Stimulated activated CD8-positive, alpha-beta memory T cell treated with anti-CD3 and anti-CD28 coated beads, Interleukin-12 subunit alpha, Interleukin-12 subunit beta, amount 100 ng/mL, for 4 hours (primary cell): ENCODE measurements around the gene CENPX.
"Not testable (repeated sequence)": the region's sequence is repeated elsewhere in the genome, so short reads cannot be mapped to it uniquely, and the experiment has no call there.

Source experiments
- DNase-seq: peaks from one replicate; pipeline ENCODE4 v3.0.0-alpha.2; 2020; ENCODE audit warnings: low read depth

The CENPX gene

GRCh38 chr17:82039695-82040299 lies 17.1 kb upstream of the CENPX start:
- no peak for DNase-seq

DNA sequence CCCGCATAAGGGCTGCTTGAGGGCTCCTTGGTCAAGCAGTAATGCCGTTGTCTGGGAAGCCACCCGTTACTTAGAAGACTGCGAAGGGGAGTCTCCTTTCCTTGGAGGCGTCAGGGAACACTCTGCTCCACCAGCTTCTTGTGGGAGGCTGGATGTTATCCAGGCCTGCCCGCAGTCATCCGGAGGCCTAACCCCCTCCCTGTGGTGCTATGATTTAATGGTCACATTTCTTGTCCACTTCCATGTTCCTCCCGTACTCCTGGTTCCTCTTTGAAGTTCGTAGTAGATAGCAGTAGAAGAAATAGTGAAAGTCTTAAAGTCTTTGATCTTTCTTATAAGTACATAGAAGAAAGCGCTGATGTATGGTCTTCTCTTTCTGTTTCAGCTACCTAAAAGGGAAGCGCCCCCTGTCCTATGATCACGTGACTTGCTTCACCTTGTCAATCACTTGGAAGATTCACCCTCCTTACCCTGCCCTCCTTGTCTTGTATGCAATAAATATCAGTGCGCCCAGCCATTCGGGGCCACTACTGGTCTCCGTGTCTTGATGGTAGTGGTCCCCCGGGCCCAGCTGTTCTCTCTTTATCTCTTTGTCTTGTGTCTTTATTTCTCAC lies 16.2 kb upstream of the CENPX start:
- DNase-seq = not testable (repeated sequence)

- no peak for DNase-seq
Observed at GRCh38 chr17:82037889-82038195, 15.2 kb upstream of the CENPX start.

GRCh38 chr17:82037092-82037888 lies 14.6 kb upstream of the CENPX start, which contains the start of gene DCXR:
TSS of gene DCXR (minus strand) at chr17:82037697. CDS start at chr17:82037682, 15 bp downstream.
- DNase-seq = peak; percentile 84

- no peak for DNase-seq
Observed at GRCh38 chr17:82036634-82037091, 14.0 kb upstream of the CENPX start.

DNA sequence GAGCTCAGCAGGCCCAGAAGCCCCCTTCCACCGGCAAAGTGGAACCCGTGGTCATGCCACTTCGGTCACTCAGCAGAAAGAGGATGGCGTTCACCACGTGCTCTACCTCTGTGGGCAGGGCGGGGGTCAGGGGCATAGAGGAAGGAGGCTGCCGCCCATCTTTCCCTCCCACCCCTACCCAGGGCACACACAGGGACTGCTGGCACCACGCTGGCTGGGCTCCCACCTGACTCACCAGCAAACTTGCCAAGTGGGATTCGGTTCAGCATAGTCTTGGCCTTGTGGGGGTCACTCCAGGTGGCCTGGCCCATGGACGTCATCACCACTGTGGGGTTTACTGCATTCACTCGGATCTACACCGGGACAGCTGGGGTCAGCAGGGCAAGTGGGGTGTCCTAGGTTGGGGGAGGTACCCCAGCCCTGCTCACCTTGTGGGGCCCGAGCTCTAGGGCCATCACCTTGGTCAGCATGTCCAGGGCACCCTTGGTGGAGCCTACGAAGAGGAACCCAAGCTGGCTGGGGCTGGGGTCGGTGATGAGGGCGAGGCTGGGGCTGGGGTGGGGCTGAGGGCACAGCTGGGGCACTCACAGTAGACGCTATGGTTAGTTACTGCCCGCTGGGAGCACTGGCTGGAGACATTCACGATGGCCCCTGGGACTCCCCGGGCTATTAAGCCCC lies 13.4 kb upstream of the CENPX start:
- no peak for DNase-seq

DNA sequence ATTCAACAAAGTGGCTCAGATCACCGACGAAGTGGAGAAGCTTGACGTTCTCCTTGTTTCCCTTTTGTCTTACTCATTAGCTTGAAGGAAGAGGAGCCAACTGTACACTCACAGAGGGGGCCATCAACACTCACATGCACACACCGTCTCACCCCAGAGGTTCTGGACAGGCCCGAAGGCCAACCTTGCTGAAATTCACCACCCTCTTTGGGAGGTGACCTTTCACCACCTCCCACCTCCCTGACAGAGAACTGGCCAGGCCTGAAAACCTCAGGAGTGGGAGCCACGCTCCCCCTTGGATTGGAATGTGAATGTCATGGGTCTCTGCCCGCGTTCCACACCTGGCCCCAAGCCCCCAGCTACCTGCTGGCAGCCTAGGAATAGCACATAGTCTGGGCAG lies 12.8 kb upstream of the CENPX start:
- DNase-seq = no peak

- no peak for DNase-seq
Observed at GRCh38 chr17:82034371-82035011, 11.8 kb upstream of the CENPX start.

DNA sequence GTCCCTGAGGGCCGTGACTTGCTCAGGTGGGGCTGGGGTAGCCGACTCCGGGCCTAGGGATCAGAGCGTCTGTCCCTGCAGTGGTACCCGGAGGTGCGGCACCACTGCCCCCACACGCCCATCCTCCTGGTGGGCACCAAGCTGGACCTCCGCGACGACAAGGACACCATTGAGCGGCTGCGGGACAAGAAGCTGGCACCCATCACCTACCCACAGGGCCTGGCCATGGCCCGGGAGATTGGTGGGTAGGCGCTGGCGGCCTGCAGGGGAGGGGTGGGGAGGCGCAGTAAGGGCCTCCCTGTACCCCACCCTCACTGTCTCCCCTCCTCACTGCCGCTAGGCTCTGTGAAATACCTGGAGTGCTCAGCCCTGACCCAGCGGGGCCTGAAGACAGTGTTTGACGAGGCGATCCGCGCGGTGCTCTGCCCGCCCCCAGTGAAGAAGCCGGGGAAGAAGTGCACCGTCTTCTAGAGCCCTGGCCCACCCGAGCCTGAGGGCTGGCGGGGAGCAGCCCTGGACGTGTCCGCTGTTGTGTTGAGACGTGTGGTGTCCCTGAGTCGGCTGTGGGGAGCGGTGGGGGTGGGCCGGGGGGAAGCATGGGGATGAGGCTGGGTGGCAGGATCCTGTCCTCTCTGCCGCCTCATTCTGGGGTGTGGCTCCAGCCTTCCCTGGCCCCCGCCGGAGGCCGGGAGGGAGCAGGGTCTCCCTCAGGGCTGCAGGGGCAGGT lies 10.8 kb upstream of the CENPX start:
- DNase-seq = no peak

- DNase-seq = no peak
Observed at GRCh38 chr17:82031885-82032627, 9.4 kb upstream of the CENPX start.

GRCh38 chr17:82031303-82031884 lies 8.7 kb upstream of the CENPX start, which contains the start of gene RAC3:
TSS of gene RAC3 (plus strand) at chr17:82031678. CDS start at chr17:82031762, 84 bp downstream.
- DNase-seq = no peak

DNA sequence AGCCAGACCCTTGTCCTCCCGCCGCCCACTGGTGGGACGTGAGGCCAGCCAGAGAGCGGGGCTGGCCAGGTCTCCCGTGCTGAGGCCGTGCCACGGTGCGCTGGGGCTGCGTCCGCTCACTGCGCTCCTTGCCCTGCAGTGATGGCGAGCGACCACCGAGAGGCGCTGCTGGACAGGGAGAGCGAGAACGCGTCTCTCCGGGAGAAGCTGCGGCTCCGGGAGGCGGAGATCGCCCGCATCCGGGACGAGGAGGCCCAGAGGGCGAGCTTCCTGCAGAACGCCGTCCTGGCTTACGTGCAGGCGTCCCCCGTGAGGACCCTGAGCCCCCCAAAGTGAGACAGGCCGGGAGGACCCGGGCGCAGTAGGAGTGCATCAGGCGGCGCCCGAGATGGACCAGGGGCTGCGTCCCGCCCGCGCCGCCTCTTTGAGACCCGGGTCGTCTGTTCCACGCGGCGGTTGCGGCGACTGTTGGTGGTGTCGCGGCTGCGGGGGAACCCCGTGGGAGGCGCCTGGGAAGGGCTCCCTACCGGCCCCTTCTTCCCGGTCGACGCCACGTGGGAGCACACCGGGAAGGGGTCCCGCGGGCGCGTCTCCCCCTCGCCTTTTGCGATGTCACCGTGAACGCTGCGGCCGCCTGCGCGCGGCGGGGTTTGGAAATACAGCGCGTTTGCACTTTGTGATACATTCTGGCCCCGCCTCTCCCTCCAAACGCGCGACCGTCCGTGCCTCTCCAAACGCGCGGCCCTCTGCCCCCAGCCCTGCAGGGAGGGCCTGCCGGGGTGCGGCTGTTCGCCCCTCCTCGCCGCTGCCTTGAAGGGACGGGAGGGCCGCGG lies 8.0 kb upstream of the CENPX start:
- DNase-seq = peak; percentile 60

GRCh38 chr17:82029990-82030469 lies 7.4 kb upstream of the CENPX start:
- no peak for DNase-seq

GRCh38 chr17:82029391-82029790 lies 6.7 kb upstream of the CENPX start:
- no peak for DNase-seq

- DNase-seq = no peak
Observed at GRCh38 chr17:82028966-82029365, 6.3 kb upstream of the CENPX start.

- no peak for DNase-seq
Observed at GRCh38 chr17:82028246-82028645, 5.6 kb upstream of the CENPX start.

- no peak for DNase-seq
Observed at GRCh38 chr17:82025401-82026107, 2.9 kb upstream of the CENPX start.

DNA sequence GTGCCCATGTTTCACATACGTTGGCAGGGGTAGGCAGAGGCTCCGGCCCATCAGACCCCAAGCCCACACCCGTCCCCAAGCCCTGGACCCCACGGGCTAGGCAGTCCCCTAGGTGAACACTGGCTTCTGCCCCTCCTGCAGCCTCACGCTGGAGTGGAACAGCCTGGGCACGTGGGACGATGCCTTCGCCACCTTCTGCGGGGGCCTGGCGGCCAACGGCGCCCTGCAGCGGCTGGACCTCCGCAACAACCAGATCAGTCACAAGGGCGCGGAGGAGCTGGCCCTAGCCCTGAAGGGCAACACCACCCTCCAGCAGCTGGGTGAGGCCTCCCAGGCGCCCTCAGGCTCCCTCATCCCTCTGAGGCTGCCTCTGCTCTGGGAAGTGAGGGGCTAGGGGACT lies 2.2 kb upstream of the CENPX start:
- DNase-seq = no peak
